HUDEP-2 (cell line): ENCODE results near the gene LTA.

Experiments
- DNase-seq, 76 experiments: peaks; one replicate each; lab custom pipeline; 2025; ENCODE audit not compliant: unreplicated experiment in 76 of 76; lab: John Stamatoyannopoulos, UW

LTA gene

GRCh38 chr6:31541658-31542521 lies 30.2 kb upstream of the LTA start, which contains the start of gene DDX39B:
Gene DDX39B (minus strand): TSS chr6:31542003. CDS start chr6:31540532, 1,471 bp downstream.
- peak; percentile 51 to 98 (median 95) for DNase-seq

GRCh38 chr6:31543639-31544038 lies 28.4 kb upstream of the LTA start:
- DNase-seq: no peak

DNA sequence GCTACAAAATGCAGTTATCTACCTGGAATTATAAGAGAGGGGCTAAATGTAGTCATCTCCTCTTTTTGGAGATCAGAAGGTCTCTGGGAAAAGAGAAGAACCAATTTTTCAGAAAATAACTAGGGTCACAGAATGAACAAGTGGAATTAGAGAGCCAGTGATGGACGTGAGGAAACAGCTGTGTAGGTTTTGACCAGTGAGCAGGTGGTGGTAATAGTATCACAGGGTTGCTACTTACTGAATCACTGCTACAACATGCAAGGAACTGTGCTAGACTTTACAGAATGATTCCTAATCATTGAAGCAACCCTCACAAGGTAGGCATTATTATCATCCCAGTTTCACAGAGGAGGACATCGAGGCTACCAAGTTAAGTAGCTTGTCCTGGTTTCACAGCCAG lies 27.4 kb upstream of the LTA start:
- DNase-seq: no peak

DNA sequence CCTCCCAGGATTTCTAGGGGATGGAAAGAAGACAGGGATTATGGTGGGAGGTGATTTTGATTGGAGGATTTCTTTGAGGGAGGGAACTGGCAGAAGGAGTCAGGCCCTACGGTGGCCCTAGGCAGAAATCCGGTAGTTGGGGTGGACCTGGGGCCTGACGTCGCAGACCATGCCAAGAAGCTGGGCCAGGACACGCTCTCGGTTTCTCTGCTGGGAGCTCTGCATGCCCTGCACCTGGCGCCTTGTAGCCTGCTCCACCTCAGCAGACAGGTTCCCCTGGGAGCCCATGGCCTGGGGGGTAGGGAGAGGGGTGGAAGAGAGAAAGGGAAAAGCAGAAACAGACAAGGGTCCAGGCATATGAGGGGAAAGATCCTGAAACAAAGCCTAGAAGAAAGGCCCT lies 26.8 kb upstream of the LTA start:
- DNase-seq: no peak

DNA sequence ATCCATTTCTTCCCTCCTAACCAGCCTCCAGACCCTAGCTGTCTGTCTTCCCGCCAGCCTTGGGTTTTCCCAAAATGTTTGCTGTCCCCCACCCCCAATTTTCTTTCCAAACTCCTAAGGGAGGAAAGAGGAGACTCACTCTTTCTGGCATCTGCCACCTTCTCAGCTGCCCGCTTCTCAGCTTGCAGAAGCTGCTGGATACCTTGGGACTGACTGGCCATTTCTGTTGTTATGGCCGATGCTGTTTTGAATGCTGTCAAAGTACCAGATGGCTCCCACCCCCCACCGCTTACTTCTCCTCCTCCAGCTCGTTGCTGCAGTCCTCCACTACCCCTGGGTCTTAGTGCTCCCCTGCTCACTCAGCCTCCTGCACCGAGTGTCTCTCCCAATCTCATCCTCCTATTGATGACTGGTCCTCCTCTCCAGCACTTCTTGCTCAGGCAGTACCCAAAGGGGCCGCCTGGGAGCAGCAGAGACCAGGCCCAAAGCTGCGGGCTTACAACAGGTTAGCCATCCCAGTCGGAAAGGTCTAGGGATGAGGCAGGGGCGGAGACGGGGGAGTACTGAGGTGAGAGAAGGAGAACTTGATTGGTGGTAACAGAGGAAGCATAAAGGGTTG lies 25.6 kb upstream of the LTA start, which contains the start of gene ATP6V1G2:
ATP6V1G2 (minus strand) TSS at position 270 of the 619 bp plus-strand sequence; CDS start at position 221, 49 bp downstream.
- peak in 74 of 76 experiments; percentile 38 to 92 (median 80) for DNase-seq

GRCh38 chr6:31546958-31547726 lies 24.9 kb upstream of the LTA start, which contains the start of gene NFKBIL1:
Gene NFKBIL1 (plus strand): TSS chr6:31547608. CDS start chr6:31547695, 87 bp downstream.
- DNase-seq: peak in 75 of 76 experiments; percentile 38 to 98 (median 94)

DNA sequence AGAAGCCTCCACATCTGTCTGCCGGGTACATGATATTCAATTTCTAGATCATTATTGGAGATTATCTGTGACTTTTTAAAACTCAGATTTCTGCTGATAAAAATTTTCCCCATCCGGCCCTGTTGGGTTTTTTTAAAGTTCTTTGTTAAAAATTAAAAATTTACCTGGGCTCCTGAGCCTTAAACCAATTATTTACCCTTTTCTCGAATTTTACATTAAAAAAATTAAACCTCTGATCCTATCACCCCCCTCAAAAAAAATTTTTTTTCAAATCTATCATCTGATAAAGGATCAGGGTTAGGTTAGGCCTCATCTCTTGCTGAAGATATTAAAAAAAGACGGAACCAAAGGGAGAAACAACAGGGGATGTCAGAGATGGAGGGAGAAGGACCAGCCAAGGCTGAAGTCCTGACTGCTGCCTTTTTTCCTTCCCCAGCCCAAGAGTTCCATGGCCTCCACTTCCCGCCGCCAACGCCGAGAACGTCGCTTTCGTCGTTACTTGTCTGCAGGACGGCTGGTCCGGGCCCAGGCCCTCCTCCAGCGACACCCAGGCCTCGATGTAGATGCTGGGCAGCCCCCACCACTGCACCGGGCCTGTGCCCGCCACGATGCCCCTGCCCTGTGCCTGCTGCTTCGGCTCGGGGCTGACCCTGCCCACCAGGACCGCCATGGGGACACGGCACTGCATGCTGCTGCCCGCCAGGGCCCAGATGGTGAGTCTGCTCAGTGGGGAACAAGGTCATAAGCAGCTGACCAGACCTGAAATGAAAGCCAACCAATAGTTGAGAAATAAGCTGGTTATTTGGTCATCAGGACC lies 24.2 kb upstream of the LTA start:
- DNase-seq: no peak

GRCh38 chr6:31548544-31548873 lies 23.6 kb upstream of the LTA start:
- DNase-seq: no peak

- peak in 32 of 76 experiments; percentile 7 to 55 (median 34) for DNase-seq
These were observed 20.7 kb upstream of the LTA start for GRCh38 chr6:31551371-31551770.

GRCh38 chr6:31556307-31556706 lies 15.8 kb upstream of the LTA start:
- DNase-seq: no peak

GRCh38 chr6:31557443-31558317 lies 14.4 kb upstream of the LTA start:
- DNase-seq: no peak

- DNase-seq: no peak
These were observed 13.8 kb upstream of the LTA start for GRCh38 chr6:31558318-31558625.

DNA sequence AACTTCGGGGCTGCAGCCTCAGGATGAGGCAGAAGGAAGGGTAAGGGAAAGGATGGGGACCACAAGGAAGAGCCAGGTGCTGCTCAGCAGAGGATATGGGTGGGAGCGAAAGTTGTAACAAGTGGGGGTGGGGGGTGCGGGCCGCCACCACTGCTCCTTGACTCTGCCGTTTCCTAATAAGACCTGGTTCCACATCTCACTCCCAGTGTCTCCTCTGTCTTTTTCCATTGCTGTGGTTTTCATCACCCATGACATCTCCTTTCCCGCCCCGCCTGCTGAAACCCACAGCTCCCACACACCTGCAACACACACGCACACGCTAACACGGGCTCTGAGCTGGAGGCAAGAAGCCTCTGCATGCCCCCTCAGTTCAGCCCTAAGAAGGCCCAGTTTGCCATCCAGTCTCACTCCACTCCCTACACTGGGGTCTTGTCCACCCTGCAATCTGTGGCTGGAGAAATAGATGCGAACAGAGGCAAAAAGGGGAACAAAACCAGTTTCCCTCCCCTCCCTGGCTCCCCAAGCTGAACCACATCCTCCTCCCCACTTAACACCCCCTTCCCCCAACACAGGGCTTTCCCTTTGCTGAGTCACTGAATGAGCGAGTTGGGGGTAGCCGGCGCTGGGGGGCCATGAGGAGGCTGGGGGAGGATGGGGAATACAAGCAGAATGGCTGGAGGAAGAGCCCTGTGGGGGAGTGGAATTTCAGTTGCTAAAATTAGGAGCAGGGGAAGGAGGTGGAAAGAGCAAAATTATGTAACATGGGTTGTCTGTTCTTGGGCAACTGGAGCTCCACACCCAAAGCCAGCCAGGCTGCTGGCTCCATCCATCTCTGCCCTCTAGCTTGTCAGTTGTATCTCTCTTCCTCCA lies 13.2 kb upstream of the LTA start:
- no peak for DNase-seq

DNA sequence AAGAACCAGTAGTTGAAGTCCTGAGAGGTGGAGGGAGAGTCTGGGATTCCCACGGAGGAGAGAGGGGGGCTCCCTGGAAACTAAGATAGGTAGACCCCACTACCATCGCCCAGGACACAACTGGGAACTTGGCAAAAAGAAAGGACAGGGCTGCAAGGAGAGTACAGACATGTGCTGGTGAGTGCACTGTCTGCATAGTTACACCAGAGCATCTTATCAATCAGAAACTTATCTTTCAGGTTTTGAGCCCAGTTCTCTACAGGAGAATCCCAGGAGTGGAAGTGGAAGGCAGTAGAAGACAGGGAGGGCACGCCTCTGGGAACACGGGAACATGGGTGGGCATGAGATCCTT lies 12.5 kb upstream of the LTA start:
- DNase-seq: no peak

DNA sequence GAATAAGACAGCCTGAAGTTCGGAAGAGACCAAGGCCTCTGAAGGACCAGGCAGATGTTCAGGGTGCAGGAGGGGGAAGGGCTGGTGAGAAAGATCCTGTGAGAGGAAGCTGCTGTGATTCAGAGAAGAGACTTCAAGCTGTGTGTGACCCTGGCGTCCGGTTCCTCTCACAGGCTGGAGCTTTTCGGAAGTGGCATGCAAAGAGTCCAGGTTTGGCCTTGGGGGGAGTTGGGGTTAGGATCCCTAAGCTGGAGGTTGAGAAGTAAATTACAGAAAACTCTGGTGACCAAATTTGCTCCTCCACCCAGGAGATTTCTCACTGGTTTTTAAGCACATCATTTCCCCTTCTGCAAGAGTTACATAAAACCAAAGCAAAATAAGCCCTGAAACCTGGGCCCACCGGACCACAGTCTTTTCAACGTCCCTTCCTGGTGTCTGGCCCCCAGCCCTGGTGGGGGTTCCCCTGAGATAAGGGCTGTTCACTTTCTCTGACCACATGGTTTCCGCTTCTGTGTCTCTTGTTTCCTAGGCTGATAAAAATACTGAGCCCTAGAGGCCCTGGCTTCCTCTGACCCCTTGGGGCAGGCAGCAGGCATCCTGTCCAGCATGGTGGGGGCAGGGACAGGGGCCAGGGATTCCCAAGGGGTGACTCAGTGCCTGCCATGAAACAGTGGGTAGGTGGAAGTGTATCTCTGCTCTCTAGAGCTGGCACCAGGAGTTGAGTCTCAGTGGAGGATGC lies 12.0 kb upstream of the LTA start:
- no peak for DNase-seq

GRCh38 chr6:31560697-31561058 lies 11.4 kb upstream of the LTA start:
- no peak for DNase-seq

DNA sequence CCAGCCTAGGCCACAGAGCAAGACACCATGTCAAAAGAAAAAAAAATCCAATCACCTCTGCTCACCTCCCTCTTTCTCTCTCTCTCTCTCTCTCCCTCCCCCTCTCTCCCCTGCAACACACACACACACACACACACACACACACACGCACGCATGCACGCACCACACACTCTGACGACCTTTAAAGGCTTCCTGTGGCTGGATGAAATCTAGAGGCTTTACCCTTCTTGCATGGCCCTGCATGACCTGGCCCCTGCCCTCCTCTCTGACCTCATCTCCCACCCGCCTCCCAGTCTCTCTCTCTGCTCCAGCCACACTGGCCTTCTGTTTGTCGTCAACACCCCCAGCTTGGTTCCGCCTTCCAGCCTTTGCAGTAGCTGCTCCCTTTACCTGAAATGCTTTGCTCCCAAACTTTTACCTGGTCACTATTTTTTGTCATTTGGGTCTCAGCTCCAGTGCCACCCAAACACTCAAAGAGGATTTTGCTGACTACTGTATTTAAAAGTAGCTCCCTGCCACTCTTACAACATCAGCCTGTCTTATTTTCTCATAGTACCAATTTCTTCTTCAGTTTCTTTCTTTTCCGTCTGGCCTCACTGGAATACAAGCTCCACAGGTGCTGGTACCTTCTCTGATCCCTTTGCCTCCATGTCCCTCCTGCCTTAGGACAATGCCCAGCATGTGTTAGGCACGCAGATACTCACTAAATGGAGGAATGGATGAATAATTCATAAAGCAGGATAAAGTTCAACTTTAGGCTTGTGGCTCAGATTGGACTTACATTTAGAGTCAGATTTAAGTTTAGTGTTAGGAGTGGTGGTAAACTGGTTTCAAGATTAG lies 4.3 kb upstream of the LTA start:
- DNase-seq: no peak
